NCI-H446 treated with DMSO at 0.1 percent for 48 hours (cell line): ENCODE data around the gene SH3BP4.

Experiments used
- DNase-seq: peaks from one replicate; lab custom pipeline; 2025; lab: John Stamatoyannopoulos, UW

The SH3BP4 gene

DNA sequence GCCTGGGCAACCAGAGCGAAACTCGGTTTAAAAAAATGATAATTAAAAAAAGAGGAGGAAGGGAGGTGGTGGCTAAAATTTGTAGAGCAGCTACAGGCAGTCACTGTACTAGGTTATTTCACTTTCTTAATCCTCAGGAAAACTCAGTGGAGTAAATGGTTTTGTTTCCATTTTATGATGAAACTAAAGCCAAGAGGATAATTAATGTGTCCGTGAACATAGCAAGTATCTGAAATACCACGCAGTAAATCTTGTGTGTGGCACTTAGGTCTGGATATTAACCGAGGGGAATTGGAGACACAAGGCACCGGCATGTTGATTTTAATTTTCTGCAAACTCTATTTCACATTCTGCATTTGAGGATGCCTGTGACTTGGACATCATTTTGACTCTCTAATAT, 14.5 kb downstream of the SH3BP4 start:
- DNase-seq, result no peak

DNA sequence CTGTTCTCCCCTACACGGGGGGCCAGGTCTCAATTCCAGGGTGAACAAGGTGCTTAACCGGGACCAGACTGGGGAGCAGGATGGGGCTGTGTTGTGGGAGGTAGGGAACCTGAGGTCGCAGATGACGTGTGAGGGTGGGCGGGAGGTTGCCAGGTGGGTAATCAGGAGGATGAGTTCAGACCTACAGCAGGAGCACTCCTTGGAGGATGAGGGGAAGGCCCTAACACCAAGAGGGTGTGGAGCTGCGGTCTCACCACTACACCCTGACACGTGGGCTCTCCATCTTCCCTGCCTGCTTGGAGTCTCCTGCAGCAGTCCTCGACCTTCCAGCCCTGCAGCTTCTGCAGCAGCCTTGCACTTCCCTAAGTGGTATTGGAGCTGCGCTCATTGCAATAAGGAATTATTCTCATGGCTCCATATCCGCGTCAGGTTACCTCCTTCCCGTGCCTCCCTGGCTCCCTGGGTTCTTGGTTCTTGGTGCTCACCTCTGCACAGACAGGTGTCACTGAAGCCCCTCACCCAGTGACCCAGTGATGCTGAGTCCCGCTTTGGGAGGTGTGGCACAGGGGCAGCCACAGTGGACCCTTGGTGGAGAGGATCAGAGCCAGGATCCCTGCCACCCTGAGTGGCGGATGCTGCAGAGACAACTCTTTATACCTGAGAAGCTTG, 15.5 kb downstream of the SH3BP4 start:
- no peak for DNase-seq

DNA sequence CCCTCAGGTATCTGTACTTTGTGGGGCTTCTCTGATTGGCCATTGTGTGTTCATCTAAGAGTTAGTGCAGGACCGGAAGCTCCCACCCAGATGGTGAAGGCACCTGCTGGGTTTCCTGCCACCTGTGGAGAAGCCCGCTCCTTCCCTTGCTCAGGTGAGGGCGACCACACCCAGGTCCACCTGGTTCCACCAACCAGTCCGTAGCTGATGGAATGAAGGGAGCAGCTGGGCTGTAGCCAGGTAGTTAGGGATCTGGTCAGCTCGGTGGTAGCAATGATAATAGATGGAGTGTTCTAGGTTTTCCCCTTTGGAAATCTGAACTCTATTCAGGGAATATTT, 16.0 kb downstream of the SH3BP4 start:
- DNase-seq, result no peak

DNA sequence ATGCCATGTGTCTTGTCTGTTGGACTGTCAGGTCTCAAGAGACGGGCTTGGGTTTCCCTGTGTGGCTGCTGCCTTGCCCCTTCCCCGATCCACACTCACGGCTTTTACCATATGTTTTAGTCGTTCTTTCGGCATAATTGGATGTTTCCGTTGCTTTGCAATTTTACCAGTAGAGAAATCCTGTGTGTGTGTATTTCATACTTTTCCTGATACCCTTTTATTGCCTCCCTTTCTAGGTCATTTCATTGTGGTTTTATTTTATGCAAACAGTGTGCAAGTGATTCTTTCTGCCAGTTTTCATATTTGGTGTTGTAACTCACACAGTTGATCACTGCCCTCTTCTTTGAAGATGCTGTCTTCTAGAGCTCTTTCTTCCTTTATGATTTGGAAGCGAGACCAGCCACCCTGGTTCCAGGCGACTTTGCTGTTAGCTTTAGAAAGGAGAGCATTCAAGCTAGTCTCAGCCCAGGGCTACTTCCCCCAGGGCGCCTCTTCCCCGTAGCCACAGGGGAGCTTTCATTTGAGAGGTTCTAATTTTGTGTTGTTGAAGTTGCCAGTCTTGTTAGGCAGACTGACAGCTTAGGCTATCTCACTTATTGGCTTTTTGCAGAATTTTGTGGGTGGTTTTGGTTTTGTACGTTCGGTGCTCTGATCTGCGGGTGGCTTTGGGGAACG, 17.0 kb downstream of the SH3BP4 start:
- no peak for DNase-seq

DNA sequence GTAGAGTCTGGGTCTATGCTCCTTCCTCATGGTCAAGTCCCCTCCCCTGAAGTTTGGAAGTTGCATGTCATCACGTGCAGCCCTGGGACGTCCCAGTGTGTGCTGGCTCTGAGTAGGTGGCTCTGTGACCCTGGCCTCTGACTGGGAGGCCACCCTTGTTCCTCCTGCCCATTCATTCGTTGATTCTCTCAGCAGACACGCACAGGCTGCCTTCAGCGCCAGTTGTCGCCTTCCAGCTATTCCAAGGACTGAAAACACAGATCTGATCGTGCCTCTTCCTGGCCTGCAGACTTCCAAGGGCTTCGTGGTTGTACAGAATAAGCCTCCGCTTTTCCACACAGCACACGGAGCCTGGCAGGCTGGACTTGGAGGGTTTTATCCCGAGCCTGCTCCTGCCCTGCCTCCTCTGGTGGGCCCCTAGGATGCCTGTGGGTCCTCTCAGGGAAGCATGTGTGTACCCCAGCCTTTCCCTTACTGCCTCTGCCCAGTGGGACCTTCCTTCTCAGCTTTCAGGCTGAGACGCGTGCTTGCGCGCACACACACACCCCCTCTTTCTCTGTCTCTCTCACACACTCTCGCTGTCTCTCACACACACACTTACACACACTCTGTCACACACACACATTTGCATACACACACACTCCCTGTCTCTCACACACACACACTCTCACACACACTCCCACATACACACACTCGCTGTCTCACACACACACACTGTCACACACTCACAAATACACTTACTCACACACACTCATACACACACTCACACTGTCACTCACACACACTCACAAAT, 17.7 kb downstream of the SH3BP4 start:
- DNase-seq, result no peak

DNA sequence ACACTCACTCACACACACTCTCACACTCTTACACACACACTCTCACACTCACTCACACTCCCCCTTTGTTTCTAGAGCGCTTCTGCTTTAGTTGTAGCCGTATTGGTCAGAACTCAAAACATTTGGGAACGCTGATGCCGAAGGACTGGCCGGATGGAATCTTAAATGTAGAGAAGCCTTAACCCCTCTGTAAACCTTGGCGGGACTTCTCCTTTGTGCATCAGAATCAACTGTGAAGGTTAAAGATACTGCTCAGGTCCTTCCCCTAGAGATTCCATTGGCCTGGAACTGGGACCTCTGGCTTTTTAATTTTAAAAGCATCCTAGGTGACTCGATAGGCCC, 18.3 kb downstream of the SH3BP4 start:
- no peak for DNase-seq

DNA sequence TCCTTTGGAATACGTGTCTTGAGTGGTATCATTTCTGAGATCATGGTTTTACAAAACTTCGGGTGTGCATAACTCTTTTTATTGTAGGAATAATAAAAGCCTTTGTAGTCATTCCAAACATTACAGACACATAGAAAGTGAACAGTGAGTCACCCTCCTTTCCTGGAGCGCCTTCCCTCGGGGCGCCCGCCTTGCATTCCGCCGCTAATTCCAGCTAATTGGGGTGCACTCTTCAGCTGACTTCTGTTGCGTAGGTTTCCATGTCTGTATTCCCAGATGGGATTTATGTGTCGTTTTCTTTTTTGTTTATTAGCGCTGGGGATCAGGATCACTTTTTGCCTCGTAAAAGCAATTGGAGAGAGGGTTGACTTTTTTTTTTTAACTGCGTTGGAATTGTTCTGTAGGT, 18.7 kb downstream of the SH3BP4 start:
- DNase-seq, result no peak

DNA sequence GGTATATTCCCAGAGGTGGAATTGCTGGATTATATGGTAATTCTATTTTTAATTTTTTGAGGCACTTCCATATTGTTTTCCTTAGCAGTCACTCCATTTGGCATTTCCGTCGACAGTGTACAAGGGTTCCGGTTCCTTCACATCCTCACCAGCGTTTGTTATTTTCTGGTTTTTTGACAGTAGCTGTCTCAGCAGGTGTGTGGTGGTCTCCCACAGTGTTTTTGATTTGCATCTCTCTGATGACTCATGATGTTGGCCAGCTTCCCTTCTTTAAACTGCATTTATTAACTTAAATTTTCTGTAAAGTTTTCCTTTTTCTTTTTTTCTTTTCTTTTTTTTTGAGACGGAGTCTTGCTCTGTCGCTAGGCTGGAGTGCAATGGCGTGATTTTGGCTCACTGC, 19.7 kb downstream of the SH3BP4 start:
- no peak for DNase-seq

DNA sequence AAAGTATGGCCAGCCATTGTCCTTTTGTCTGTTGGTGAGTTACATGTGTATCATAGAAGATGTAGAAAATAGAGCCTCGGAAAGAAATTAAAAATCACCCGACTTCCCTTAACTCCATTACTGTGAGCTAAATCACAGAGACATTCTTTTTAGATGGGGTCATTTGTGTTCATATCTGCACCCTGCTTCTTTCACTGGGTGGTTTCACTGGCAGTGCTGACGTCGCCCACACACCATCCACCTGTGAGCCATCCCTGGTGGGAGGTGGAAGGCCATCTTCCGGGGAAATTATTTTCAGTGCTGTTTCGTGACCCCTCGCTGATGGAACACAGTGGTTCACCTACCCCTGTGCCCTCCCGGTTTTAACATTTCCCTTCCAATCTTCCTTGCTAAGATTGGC, 21.2 kb downstream of the SH3BP4 start:
- DNase-seq, result no peak

DNA sequence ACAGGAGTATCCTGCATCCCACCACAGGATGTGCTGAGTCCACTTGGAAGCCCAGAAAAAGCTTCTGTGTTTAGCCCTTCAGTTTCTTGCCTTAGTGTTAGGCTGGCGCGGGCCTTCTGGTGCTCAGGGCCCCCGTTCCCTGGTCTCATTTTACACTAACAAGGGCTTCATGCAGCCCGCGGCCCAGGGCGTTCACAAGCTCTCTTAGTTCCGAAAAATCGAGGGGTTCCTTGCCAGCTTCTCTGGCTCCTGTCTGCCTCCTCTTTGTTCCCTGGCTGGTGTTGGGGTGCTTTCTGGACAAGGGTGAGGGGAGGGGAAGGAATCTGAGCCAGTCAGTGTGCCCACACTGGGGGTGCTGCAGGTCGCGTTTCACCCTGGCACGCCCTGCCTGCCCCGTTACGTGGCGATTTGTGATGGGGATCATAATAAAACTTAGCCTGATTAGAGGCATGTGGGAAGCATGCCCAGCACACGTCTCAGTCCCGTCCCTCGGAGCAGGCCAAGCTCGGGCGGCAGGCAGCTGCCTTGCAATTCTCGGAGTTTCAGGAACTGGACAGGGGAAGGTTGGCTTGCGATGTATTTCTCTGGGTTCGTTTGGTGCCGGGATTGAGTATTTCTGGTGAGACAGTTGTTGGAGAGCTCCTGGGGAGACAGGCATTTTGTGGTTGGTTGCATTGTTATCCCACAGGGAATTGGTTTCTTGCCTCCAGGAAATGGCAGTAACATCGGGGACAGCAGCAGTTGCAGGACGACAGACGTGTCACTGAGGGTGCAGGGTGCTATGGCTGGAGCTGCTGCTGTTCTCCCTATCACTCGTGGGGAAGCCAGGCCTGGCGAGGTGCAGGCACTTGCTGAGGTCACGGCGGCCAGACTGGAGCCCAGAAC, 22.9 kb downstream of the SH3BP4 start:
- DNase-seq, result no peak

DNA sequence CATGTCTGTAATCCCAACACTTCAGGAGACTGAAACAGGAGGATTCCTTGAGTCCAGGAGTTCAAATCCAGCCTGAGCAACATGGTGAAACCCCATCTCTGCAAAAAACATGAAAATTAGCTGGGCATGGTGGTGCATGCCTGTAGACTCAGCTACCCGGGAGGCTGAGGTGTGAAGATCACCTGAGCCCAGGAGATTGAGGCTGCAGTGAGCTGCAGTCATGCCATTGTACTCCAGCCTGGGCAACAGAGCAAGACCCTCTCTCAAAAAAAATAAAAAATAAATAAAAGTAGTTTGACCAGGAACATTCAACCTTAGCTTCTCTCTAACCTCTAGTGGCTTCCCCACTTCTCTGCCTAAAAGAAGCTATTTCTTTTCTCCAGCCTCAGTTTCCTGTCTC, 23.8 kb downstream of the SH3BP4 start:
- no peak for DNase-seq

DNA sequence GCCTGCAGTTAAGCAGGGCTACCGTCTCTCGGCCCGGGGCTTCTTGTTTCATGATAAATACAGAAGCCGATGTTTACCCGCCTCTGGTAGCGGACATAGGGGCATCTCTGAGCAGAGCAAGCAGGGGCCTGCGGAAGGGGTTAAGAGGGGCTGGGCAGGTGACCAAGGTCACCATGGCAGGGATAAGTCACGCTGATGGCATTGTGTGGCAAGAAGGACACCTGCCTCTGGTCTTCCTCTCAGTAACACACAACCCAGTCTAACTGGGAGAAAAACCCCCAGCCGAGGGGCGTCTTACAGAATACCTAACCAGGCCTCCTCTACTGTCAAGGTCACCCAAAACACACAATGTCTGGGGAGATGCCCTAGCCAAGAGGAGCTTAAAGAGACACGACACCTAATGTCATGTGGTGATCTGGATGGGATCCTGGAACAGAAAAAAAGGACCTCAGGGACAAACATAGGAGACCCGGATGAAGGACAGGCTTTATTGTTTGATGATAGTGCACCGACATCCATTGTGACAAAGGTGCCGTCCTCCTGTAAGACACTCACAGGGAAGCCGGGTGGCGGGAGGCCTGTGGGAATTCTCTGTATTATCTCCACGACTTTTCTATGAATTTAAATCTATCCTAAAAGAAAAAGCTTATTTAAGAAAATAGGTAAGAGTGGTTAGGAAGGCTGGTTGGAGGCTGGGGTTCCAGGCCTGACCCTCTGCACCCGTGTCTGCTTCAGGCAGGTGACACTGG, 24.8 kb downstream of the SH3BP4 start:
- no peak for DNase-seq

DNA sequence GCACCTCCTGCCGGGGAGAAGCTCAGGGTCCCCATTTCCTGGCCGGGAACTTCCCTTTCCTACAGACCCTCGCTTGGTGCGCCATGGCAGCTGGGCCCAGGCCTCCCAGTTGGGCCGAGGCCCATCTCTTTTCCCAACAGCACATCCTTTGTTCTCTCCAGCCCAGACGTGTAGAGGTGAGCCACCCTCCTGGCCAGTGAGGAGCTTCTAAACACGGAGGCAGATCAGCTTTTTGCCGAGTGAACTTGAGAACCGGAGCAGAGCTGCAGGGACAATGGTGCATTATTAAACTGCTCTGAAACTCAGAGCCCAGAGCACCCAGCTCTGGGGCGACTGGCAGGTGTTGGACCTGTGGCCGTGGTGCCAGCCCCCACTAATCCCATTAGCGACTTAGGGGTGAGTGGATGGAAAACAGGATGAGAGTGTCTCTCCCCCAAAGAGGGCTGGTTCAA, 25.4 kb downstream of the SH3BP4 start:
- no peak for DNase-seq

DNA sequence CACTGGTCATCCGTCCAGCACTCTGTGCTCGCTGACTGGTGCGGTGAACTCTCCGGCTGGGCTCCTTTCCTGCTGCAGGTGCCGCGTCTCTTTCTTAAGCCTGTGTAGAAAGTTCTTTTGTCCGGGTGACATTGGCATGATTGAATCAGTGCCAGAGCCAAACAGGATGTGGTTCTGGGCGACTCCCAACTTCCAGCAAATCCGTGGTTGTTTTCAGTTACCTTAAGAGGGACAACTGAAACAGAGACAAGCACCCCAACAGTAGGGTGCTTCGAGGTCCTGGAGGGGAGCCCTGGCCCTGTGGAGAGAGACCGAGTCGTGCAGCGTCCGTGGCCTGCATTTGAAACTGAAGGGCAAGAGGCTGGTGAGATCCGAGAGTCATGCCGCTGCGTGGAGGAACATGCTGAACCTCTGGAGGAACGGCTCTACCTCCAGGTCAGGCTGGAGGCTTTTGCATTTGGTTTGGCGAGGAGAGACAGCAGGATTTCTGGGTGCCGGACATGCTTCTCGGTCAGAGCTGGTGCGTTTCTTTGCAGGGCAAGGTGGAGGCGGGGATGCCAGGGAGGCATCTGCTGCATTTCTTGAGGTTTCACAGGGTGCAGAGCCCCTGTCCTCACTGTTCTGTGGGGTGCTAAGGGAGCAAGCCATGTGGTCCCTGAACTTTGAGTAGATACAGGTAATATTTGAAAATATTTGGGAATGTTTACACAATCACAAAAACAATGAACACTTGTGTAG, 26.8 kb downstream of the SH3BP4 start:
- DNase-seq, result no peak

DNA sequence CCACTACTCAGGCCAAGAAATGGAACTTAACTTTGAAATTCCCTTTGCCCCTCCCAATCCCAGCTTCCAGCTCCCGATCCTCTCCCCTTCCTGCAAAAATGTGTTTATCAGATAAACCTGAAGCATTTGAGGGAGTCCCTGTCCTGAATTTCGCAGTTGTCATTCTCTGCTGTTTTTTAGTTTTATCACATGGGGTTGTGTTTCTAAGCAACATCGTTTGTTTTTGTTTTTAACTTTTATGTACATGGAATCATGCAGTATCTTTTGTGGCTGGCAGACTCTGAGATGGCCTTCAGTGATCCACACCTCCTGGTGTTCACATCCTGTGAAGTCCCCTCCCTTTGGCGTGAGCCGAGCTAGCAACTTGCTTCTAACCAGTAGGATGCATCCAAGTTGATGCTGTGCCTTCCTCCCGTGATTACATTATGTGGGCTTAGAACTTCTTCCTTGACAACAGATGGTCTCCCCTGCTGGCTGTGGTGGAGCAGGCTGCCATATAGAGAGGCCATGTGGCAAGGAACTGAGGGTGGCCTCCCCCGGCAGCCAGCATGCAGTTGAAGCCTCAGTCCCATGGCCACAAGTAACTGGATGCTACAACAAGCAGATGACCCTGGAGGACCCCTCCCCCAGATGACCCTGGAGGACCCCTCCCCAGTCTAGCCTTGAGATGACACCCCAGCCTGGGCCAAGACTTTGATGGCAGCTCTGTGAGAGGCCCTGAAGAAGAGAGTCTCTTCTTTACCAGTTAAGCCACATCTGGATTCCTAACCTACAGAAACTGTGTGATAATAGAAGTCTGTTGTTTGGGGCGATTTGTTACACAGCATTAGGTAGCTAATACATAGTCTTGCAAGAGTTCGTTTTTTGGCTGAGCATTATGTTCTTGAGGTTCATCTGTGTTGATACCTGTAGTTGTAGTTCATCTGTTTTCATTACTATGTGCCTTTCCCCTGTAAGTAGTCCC, 27.7 kb downstream of the SH3BP4 start:
- peak; percentile 57 for DNase-seq

DNA sequence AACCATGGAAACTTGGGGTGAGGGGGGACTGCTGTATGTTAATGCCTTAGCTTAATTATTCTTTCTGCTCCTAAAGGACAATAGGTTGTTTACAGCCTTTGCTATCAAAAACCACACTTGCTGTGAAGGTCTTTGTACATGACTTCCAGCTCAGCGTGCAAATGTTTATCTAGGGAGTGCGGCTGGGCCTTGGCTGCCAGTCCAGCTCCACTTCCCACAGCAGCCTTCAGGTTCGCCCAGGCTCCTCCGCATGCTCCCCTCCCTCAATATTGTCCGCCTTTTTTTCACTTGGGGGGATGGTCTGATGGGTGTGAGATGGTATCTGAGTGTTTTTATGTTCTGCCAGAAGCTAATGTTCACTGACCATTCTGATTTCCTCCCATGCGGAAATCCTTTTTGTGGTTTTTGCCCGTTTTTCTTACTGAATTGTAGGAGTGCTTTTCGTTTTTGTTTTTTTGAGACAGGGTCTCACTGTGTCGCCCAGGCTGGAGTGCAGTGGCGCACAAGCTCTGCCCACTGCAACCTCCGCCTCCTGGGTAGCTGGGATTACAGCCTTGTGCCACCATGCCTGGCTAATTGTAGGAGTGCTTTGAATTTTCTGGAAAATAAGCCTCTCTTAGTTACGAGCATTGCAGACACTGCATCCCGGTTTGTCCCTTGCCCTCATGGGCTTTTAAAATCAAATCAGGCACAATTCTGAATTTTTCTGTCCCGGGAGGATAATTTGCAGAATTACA, 28.8 kb downstream of the SH3BP4 start:
- DNase-seq, result no peak

DNA sequence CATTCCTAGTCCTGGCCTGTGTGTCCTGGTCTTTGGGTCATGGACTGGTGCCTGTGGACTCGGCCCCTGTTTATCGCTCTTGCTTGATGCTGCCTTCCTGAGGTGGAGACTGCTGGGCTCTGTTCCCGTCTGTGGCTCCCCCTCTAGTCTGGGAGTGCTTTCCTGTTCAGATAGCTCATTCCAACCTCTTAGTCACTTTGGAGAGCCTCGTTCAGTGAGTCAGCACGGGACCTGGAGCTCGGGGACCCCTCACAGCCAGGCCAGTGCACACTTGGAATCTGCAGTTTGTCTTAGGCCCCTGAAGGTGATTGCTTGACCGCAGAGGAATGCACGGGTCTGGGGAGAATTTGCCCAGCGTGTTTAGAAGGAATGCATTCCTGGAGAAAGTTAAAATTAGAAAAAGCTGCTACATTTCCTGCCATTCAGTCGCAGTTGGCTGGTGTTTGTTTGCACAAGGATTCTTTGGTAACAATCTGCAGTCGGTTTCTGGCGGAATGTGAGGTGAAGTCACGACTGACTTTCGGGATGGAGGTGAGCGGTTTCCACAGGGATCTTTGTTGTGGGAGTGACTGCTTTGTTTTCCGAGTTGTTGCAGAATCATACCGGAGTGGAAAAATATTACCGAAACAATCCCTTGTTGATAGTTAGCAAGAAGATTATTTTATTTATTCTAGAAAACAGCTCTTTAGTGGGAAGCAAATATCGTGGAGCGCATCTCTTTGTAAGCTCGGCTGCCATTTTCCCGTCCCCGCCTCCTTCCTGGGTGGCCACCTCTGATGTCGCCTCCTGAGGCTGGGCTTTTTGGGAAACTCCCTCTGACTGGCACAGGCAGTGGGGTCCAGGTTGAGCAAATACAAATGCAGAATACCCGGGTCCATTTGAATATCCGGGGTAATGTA, 29.6 kb downstream of the SH3BP4 start:
- DNase-seq, result peak; percentile 15
